ENCODE measurements around the gene KCNMA1. TPM values are rescaled to one million over a fixed set of nuclear protein-coding genes. Genes with fewer than 3 reads are reported as not detected.

KCNMA1 gene
- total RNA-seq, 1 donor from 2014 or later, result 41.3 TPM

DNA sequence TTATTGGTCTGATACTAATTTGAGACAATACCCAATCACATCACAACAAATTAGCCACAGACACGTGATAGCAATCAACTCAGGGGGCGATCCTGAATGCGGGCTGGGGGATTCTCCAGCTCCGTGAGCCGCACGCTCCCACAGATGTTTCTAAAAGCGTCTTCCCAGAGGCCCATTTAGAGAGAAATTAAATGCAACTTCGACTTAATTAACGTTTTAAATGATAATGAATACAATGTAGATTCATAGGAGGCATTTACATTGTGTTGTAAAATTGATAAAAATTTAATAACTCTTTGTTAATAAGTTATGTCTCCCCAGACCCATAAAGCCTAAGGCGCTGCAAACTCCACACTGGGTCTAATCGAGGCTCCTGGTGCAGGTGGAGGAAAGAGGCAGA lies 642.6 kb downstream of the KCNMA1 start:
- no peaks in the 10 kb centered on the region for H3K36me3 ChIP-seq
- no peaks in the 10 kb centered on the region for H3K27me3 ChIP-seq (ENCODE audit: low read depth)
- intact Hi-C loops (cut with DNase I), result no loop called here
- no peak for DNase-seq
- no peak overlapping the region for H3K27ac ChIP-seq
- ATAC-seq, result no peak
- TF ChIP-seq, protein P1, sequence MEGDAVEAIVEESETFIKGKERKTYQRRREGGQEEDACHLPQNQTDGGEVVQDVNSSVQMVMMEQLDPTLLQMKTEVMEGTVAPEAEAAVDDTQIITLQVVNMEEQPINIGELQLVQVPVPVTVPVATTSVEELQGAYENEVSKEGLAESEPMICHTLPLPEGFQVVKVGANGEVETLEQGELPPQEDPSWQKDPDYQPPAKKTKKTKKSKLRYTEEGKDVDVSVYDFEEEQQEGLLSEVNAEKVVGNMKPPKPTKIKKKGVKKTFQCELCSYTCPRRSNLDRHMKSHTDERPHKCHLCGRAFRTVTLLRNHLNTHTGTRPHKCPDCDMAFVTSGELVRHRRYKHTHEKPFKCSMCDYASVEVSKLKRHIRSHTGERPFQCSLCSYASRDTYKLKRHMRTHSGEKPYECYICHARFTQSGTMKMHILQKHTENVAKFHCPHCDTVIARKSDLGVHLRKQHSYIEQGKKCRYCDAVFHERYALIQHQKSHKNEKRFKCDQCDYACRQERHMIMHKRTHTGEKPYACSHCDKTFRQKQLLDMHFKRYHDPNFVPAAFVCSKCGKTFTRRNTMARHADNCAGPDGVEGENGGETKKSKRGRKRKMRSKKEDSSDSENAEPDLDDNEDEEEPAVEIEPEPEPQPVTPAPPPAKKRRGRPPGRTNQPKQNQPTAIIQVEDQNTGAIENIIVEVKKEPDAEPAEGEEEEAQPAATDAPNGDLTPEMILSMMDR (IDR thresholded peaks at IDR 0.05), result no peak
- H3K9me3 ChIP-seq, result no peaks in the 10 kb centered on the region
- peaks cover 12% of the 10 kb centered on the region for H3K4me1 ChIP-seq
- no peak overlapping the region for H3K4me3 ChIP-seq

DNA sequence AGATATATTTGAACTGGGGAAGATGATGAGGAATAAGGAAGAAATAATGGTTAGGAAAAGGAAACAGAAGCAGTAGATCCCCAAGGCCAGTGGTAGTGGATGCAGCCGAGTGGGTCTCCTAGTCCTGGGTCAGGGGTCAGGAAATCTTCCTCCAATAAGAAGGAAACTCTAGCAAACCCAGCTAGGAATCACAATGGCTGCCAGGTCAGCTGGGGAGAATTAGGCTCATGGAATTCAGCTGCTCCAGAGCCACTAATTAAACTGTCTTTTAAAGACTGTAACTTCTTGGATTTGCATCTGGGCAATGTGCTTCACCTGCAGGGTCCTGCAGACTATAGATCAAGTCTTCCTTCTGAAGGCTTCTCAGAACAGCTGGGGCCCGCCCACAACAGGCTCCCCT lies 644.4 kb downstream of the KCNMA1 start:
- ATAC-seq (no peak), DNase-seq (no peak)
- H3K27ac ChIP-seq, result no peak overlapping the region
- no peaks in the 10 kb centered on the region for H3K9me3 ChIP-seq
- no peaks in the 10 kb centered on the region for H3K36me3 ChIP-seq
- TF ChIP-seq, protein P1 (IDR thresholded peaks at IDR 0.05), result no peak
- no peak overlapping the region for H3K4me3 ChIP-seq
- intact Hi-C loops (cut with DNase I), result no loop called here
- H3K27me3 ChIP-seq (ENCODE audit: low read depth), result no peaks in the 10 kb centered on the region
- H3K4me1 ChIP-seq, result peaks cover 12% of the 10 kb centered on the region

DNA sequence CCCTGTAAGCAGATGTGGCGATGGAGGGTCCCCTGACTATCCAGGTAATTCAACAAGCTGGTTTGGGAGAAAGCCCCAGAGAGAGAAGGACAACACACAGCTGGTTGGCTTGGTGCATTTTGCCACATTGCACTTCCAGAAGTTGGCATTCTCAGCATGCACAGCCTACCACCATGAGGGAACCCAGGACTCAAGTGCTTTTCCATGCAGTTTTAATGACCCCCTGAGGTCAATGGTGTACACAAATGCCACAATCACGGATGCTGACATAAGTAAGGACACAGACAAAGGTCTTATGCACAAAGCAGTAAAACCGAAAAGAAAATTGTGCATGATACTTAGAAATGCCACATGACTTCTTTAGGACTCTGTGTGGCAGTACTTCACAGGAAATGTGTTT lies 645.1 kb downstream of the KCNMA1 start:
- no peak for ATAC-seq
- no peak for DNase-seq
- Histone ChIP-seq H3K4me1 (peaks cover 12% of the 10 kb centered on the region), H3K27me3 (ENCODE audit: low read depth) (no peaks in the 10 kb centered on the region), H3K27ac (no peak overlapping the region), H3K9me3 (no peaks in the 10 kb centered on the region), H3K4me3 (no peak overlapping the region), H3K36me3 (no peaks in the 10 kb centered on the region)
- TF ChIP-seq, protein P1 (IDR thresholded peaks at IDR 0.05), result no peak
- intact Hi-C loops (cut with DNase I), result no loop called here

DNA sequence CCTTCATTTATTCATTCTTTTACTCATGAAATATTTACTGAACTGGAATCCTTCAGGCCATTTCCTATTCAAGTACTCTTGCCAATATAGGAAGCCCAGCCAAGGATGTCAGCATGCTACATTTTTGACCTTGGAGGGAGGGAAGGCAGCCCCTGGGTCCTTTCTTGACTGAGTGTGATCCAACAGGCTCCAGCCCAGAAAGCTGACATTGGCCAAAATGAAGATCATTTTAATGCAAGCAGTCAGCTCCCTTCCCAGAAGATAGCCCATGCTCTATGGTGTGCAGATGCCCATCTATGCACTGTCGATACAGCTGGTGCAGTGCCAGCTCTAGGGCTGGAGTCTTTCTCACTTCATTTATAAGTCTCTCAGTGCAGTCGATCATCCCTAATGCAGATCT lies 646.0 kb downstream of the KCNMA1 start:
- TF ChIP-seq, protein P1 (IDR thresholded peaks at IDR 0.05), result no peak
- Histone ChIP-seq H3K9me3 (no peaks in the 10 kb centered on the region), H3K27ac (no peak overlapping the region), H3K4me1 (peaks cover 12% of the 10 kb centered on the region), H3K27me3 (ENCODE audit: low read depth) (no peaks in the 10 kb centered on the region), H3K4me3 (no peak overlapping the region), H3K36me3 (no peaks in the 10 kb centered on the region)
- DNase-seq, result no peak
- intact Hi-C loops (cut with DNase I), result no loop called here
- ATAC-seq, result no peak

DNA sequence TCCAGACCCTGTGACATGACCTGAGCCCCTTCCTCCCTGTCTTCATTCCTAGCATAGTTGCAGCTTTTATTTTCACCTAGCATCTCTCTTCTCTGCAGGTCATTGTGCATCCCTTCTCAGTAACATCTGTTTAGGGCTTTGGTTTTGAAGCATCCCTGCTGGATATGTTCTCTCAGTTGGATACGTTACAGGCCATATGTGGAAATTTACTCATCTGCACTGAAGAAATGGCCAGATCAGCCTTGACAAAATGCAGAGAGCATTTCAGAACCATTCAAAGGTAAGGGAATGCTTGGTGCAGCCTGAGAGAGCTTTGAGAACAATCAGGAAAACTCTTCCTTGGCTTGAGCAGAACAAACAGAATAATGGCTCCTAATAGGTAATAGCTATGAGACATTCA lies 647.0 kb downstream of the KCNMA1 start:
- Histone ChIP-seq H3K27ac (no peak overlapping the region), H3K36me3 (no peaks in the 10 kb centered on the region), H3K9me3 (no peaks in the 10 kb centered on the region), H3K27me3 (ENCODE audit: low read depth) (no peaks in the 10 kb centered on the region), H3K4me3 (no peak overlapping the region), H3K4me1 (peaks cover 12% of the 10 kb centered on the region)
- TF ChIP-seq, protein P1 (IDR thresholded peaks at IDR 0.05), result no peak
- intact Hi-C loops (cut with DNase I), result no loop called here
- ATAC-seq (no peak), DNase-seq (no peak)
